Uterus (tissue), 2 donors: ENCODE data around the gene ALS2CL.

Experiments used
- CTCF ChIP-seq, 4 experiments: fragments of 200-600 bp in 2 of 4; fragments of 450-650 bp in 2 of 4; sonication (generic) in 2 of 4; IDR thresholded peaks; one replicate each; pipeline ENCODE4 v1.5.1; 2016 to 2019; ENCODE audit warnings: antibody characterized with exemption in 4 of 4, mild to moderate bottlenecking in 2 of 4, moderate library complexity in 1 of 4
- POLR2A ChIP-seq, 2 donors: fragments of 450-650 bp; IDR thresholded peaks; one replicate each; pipeline ENCODE4 v1.6.1; 2016; ENCODE audit warnings: antibody characterized with exemption in 2 of 2, mild to moderate bottlenecking in 1 of 2, moderate library complexity in 1 of 2

GRCh38 chr3:46674031-46674845 is 19.2 kb downstream of the ALS2CL start:
- TF ChIP-seq POLR2A (IDR thresholded peaks at IDR 0.05) (no peak), CTCF (IDR thresholded peaks at IDR 0.05) (no peak)
